Sigmoid colon (tissue), 7 donors: ENCODE measurements around the gene PRDM5. TPM values are rescaled to one million over a fixed set of nuclear protein-coding genes. Genes with fewer than 3 reads are reported as not detected.

ENCODE experiments used
- DNase-seq: peaks from one replicate; pipeline ENCODE4 v3.0.0-alpha.2; 2019
- H3K27ac ChIP-seq, 4 donors: fragments of 200-600 bp; sonication (generic); one replicate each; pipeline ENCODE4 v1.5.1; 2016 to 2019; ENCODE audit warnings: mild to moderate bottlenecking in 1 of 4
- H3K27me3 ChIP-seq, 3 donors: fragments of 200-600 bp; sonication (generic); one replicate each; pipeline ENCODE4 v1.5.1; 2019; ENCODE audit warnings: mild to moderate bottlenecking in 1 of 3
- H3K36me3 ChIP-seq, 4 donors: fragments of 200-600 bp; sonication (generic); one replicate each; pipeline ENCODE4 v1.5.1; 2016 to 2019
- H3K4me1 ChIP-seq, 4 donors: fragments of 200-600 bp; sonication (generic); one replicate each; pipeline ENCODE4 v1.5.1; 2017 to 2019
- H3K4me3 ChIP-seq, 4 donors: fragments of 200-600 bp; sonication (generic); one replicate each; pipeline ENCODE4 v1.5.1; 2017 to 2019; ENCODE audit warnings: mild to moderate bottlenecking in 2 of 4, moderate library complexity in 1 of 4
- H3K9me3 ChIP-seq, 4 donors: fragments of 200-600 bp in 3 of 4; sonication (generic) in 3 of 4; one replicate each; pipeline versions ENCODE4 v1.5.1 to v1.6.1; 2013 to 2019
- CTCF ChIP-seq, 4 experiments: fragments of 450-650 bp in 3 of 4; fragments of 200-600 bp in 1 of 4; IDR thresholded peaks; one replicate each; pipeline ENCODE4 v1.5.1; 2016 to 2019; ENCODE audit warnings: antibody characterized with exemption in 4 of 4, mild to moderate bottlenecking in 3 of 4, moderate library complexity in 2 of 4
- EP300 ChIP-seq, 4 donors: sonication (generic); formaldehyde crosslinking; IDR thresholded peaks; one replicate each; pipeline ENCODE4 v1.6.1; 2017; ENCODE audit warnings: antibody characterized with exemption in 4 of 4
- POLR2A ChIP-seq, 2 donors: fragments of 450-650 bp; IDR thresholded peaks; one replicate each; pipeline ENCODE4 v1.6.1; 2016; ENCODE audit warnings: antibody characterized with exemption in 2 of 2, mild to moderate bottlenecking in 2 of 2, moderate library complexity in 2 of 2
- POLR2AphosphoS5 ChIP-seq, 4 donors: sonication (generic); formaldehyde crosslinking; IDR thresholded peaks; one replicate each; pipeline ENCODE4 v1.6.1; 2017; ENCODE audit warnings: antibody characterized with exemption in 4 of 4
- WGBS, 2 donors: extraction: QIAGEN DNeasy Blood & Tissue Kit; methylation state at CpG; one replicate each; pipeline ENCODE4 v1.1.7; 2013; 5-methylcytosine and 5-hydroxymethylcytosine counted together
- intact Hi-C: fragments of 100-400 bp; cut with DNase I; formaldehyde crosslinking; loops from one replicate; pipeline ENCODE4 v1.15.1; 2023
- polyA plus RNA-seq, 3 donors: library from polyadenylated mRNA; stranded (reverse); fragments of 200-250 nt; gene quantifications; one replicate each; pipeline ENCODE4 v1.2.3, GENCODE V29; 2013
- total RNA-seq, 4 donors: library from RNA; depleted of rRNA; stranded (reverse); fragments of >200 nt; gene quantifications; one replicate each; pipeline ENCODE4 v1.1.0, GENCODE V29; 2016
- donor health status: healthy with polysubstance abuse.
- donor health status: Bipolar disorder and iron deficiency.
- donor health status: healthy.

PRDM5 gene
- total and polyA plus RNA-seq, 7 donors, result 1.8 to 25.0 (median 15.0) TPM

DNA sequence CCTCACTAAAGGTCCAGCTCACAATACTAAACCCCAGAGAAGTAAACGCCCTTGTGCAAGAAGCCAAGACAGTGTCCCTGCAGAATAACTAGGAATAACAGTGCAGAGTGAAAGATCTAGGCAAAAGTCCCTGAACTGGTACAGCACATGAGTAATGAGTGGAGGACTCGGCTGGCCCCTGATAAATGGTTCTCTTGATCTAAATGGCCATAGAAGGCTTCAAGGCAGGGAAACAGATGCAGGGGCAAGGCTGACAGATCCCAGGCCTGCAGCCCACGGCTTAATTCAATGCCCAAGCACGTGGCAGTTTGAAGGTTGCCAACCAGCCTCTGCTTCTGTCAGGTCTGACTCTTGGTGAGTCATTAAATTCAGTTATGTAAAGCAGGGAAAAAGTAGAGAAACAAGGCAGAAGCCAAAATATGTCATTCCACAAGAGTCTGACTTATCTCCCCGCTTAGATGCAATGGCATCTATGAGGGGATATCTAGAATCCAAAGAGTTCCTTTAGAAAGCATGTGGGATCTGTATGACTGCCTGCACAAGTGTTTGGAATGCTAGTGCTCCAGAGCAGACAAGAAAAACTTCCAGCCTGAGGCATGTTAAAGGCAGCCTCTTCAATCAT lies 121.3 kb downstream of the PRDM5 start:
- peaks cover 0 to 4% (median 0%) of the 10 kb centered on the region in 4 donors for H3K9me3 ChIP-seq
- H3K27ac ChIP-seq, result peak overlapping the region in 3 of 4 donors; percentile 34 to 55 (median 52)
- H3K4me1 ChIP-seq, result peaks cover 0 to 33% (median 4%) of the 10 kb centered on the region in 4 donors
- no peak overlapping the region for H3K4me3 ChIP-seq
- no peaks in the 10 kb centered on the region for H3K36me3 ChIP-seq
- WGBS, 2 donors, result 76 to 91% methylated on average over 5 of the region's 5 CpGs
- peak; percentile 64 for DNase-seq
- no peaks in the 10 kb centered on the region for H3K27me3 ChIP-seq
- intact Hi-C loops, result no loop called here
- no peak for TF ChIP-seq POLR2A (IDR thresholded peaks at IDR 0.05)
- peak in 2 of 4 donors; percentile 60 to 63 for TF ChIP-seq POLR2AphosphoS5 (IDR thresholded peaks at IDR 0.05)
- no peak for TF ChIP-seq CTCF (IDR thresholded peaks at IDR 0.05)
- no peak for TF ChIP-seq EP300 (IDR thresholded peaks at IDR 0.05)

- intact Hi-C loops, result no loop called here
- DNase-seq, result no peak
- Histone ChIP-seq H3K27ac (no peak overlapping the region), H3K9me3 (no peaks in the 10 kb centered on the region), H3K4me3 (no peak overlapping the region), H3K4me1 (peaks cover 0 to 36% (median 4%) of the 10 kb centered on the region in 4 donors), H3K27me3 (no peaks in the 10 kb centered on the region), H3K36me3 (no peaks in the 10 kb centered on the region)
- WGBS, 2 donors, result 88 to 91% methylated on average over 3 of the region's 3 CpGs
- TF ChIP-seq EP300 (IDR thresholded peaks at IDR 0.05) (no peak), CTCF (IDR thresholded peaks at IDR 0.05) (no peak), POLR2AphosphoS5 (IDR thresholded peaks at IDR 0.05) (no peak), POLR2A (IDR thresholded peaks at IDR 0.05) (no peak)
Measured at GRCh38 chr4:120798570-120798969, 124.0 kb downstream of the PRDM5 start.

- Histone ChIP-seq H3K27me3 (no peaks in the 10 kb centered on the region), H3K27ac (no peak overlapping the region), H3K36me3 (no peaks in the 10 kb centered on the region), H3K9me3 (no peaks in the 10 kb centered on the region), H3K4me3 (no peak overlapping the region), H3K4me1 (peaks cover 0 to 32% (median 3%) of the 10 kb centered on the region in 4 donors)
- intact Hi-C loops, result no loop called here
- WGBS, 2 donors, result 81 to 89% methylated on average over 3 of the region's 3 CpGs
- TF ChIP-seq POLR2AphosphoS5 (IDR thresholded peaks at IDR 0.05) (no peak), CTCF (IDR thresholded peaks at IDR 0.05) (no peak), EP300 (IDR thresholded peaks at IDR 0.05) (no peak), POLR2A (IDR thresholded peaks at IDR 0.05) (no peak)
- DNase-seq, result no peak
Measured at GRCh38 chr4:120796271-120796670, 126.3 kb downstream of the PRDM5 start.

DNA sequence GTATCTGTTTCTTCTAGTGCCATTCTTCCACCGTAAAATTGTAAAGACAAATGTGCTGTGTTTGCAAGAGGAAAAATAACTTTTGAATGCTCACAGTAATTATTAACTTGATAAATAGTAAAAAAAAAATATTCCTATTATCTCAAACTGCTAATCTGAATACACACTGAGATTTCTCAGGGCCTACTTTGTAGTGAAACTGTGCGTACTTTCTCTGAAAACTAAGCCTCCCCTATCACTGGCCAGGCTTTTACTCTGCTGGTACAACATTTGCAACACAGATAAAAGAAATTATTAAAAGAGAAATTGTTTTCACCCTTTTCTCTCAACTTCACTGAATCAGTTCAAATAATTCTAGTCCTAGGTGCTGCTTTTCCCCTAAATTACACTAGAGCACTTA lies 137.3 kb downstream of the PRDM5 start:
- intact Hi-C loops, result no loop called here
- DNase-seq, result no peak
- Histone ChIP-seq H3K4me1 (no peaks in the 10 kb centered on the region), H3K4me3 (no peak overlapping the region), H3K27me3 (no peaks in the 10 kb centered on the region), H3K9me3 (no peaks in the 10 kb centered on the region), H3K36me3 (no peaks in the 10 kb centered on the region), H3K27ac (no peak overlapping the region)
- TF ChIP-seq EP300 (IDR thresholded peaks at IDR 0.05), result no peak
- TF ChIP-seq POLR2AphosphoS5 (IDR thresholded peaks at IDR 0.05), result no peak
- TF ChIP-seq POLR2A (IDR thresholded peaks at IDR 0.05), result no peak
- no peak for TF ChIP-seq CTCF (IDR thresholded peaks at IDR 0.05)
- WGBS, 2 donors, result 97 to 99% methylated on average over 2 of the region's 2 CpGs

- H3K27ac ChIP-seq, result no peak overlapping the region
- intact Hi-C loops, result no loop called here
Measured at GRCh38 chr4:120777459-120777858, 145.1 kb downstream of the PRDM5 start.

More at GRCh38 chr4:120777459-120777858, 145.1 kb downstream of the PRDM5 start:
- DNase-seq, result no peak
- Histone ChIP-seq H3K4me1 (no peaks in the 10 kb centered on the region), H3K4me3 (no peak overlapping the region), H3K27me3 (no peaks in the 10 kb centered on the region), H3K36me3 (no peaks in the 10 kb centered on the region), H3K9me3 (no peaks in the 10 kb centered on the region)
- TF ChIP-seq EP300 (IDR thresholded peaks at IDR 0.05) (no peak), POLR2AphosphoS5 (IDR thresholded peaks at IDR 0.05) (no peak), CTCF (IDR thresholded peaks at IDR 0.05) (no peak), POLR2A (IDR thresholded peaks at IDR 0.05) (no peak)
